ENCODE results near the gene MRPS18B. TPM values are rescaled to one million over a fixed set of nuclear protein-coding genes. Genes with fewer than 3 reads are reported as not detected.

The MRPS18B gene
- total and polyA plus RNA-seq, 2 of the 4 experiments (the other 2 are of a cell fraction), result 51.2 to 82.3 TPM

- Histone ChIP-seq H2AK9ac (replicated peaks; ENCODE audit: low read depth, low read length, poor library complexity) (no peak overlapping the region), H4K91ac (ENCODE audit: insufficient read depth, low read depth, low read length) (no peak overlapping the region), H2AK5ac (ENCODE audit: low read depth, low read length) (no peak overlapping the region), H3K27me3 (ENCODE audit: control insufficient read depth, insufficient read depth, low read length) (no peaks in the 10 kb centered on the region), H2BK15ac (ENCODE audit: low read depth, low read length) (no peak overlapping the region), H3K36me3 (ENCODE audit: control insufficient read depth, insufficient read depth, low read length) (peaks cover 47% of the 10 kb centered on the region), H3K9me3 (ENCODE audit: control insufficient read depth, insufficient read depth, low read length) (no peaks in the 10 kb centered on the region), H3K9me1 (ENCODE audit: insufficient read depth, low read length) (0 out of 2 replicates have a peak, but pooled peaks cover 5% of the 10 kb centered on the region), H2AFZ (replicated peaks; ENCODE audit: low read length, poor library complexity) (no peak overlapping the region), H2BK120ac (ENCODE audit: low read depth, low read length) (no peak overlapping the region), H3K79me1 (ENCODE audit: low read depth in 1 of 2, low read length in 2 of 2) (peaks cover 0 to 24% of the 10 kb centered on the region in 2 experiments; a peak in 2 of 4 replicates), H3K4me3 (ENCODE audit: insufficient read depth, low read depth, low read length) (no peak overlapping the region), H4K5ac (ENCODE audit: low read depth, low read length) (no peak overlapping the region), H3K18ac (ENCODE audit: low read depth, low read length) (no peak overlapping the region), H3K4ac (ENCODE audit: low read depth, low read length) (no peak overlapping the region), H3K14ac (replicated peaks; ENCODE audit: low read depth, low read length) (no peak overlapping the region), H3K4me2 (ENCODE audit: low read depth, low read length) (no peak overlapping the region), H4K8ac (ENCODE audit: low read depth in 2 of 2, low read length in 2 of 2) (no peak overlapping the region), H4K20me1 (ENCODE audit: insufficient read depth, low read length) (peaks cover 39% of the 10 kb centered on the region), H3K4me1 (ENCODE audit: control insufficient read depth, insufficient read depth, low read length) (no peaks in the 10 kb centered on the region), H3K27ac (ENCODE audit: insufficient read depth, low read length) (no peak overlapping the region), H3K56ac (ENCODE audit: extremely low read depth, insufficient read depth, low read length) (no peak overlapping the region), H3K9ac (ENCODE audit: low read depth, low read length) (no peak overlapping the region), H2BK20ac (ENCODE audit: low read depth, low read length) (no peak overlapping the region), H3K23ac (ENCODE audit: low read depth, low read length) (no peak overlapping the region), H2BK5ac (ENCODE audit: low read depth, low read length, poor library complexity, severe bottlenecking) (no peak overlapping the region)
- intact Hi-C loops (cut with micrococcal nuclease) (no loop called here), in situ Hi-C loops (cut with MboI; ENCODE audit: low sequenced_read_pairs) (no loop called here), dilution Hi-C loops (cut with HindIII; ENCODE audit: low sequenced_read_pairs, unreplicated experiment) (no loop called here)
- ATAC-seq (ENCODE audit: low read depth) (no peak), DNase-seq (no peak)
- ChIA-PET POLR2A (ENCODE audit: unreplicated experiment) (interaction anchor here (0.6 to 2.9 kb wide), 2 partner anchors 14 to 19 kb away, joined by 11 to 14 read pairs; no protein-coding TSS in a partner anchor), CTCF (no interaction called here)
- BruUV-seq (replicated peaks), result no TSS peak
- 100% methylated on average over 3 of the region's 12 CpGs; no CpG with 5 or more reads in 1 of the 2 experiments for WGBS, 2 experiments (ENCODE audit: extremely low coverage in 2 of 2, insufficient read length in 1 of 2)
- TF ChIP-seq USF2 (IDR thresholded peaks at IDR 0.05; ENCODE audit: low read depth, low read length), result no peak
- no peak for TF ChIP-seq BHLHE40 (IDR thresholded peaks at IDR 0.05; ENCODE audit: low read depth, low read length)
- no peak for TF ChIP-seq SMC3 (IDR thresholded peaks at IDR 0.05; ENCODE audit: low read depth, low read length)
- no peak for TF ChIP-seq MAFK (IDR thresholded peaks at IDR 0.05; ENCODE audit: low read depth, low read length)
- no peak for TF ChIP-seq FOS (IDR thresholded peaks at IDR 0.05; ENCODE audit: low read depth, low read length)
- TF ChIP-seq RFX5 (IDR thresholded peaks at IDR 0.05; ENCODE audit: low read depth, low read length), result no peak
- no peak for TF ChIP-seq CEBPB (IDR thresholded peaks at IDR 0.05; ENCODE audit: low read depth, low read length)
- TF ChIP-seq NFE2L2 (IDR thresholded peaks at IDR 0.05; ENCODE audit: low read depth, low read length), result no peak
- no peak for TF ChIP-seq ELK1 (IDR thresholded peaks at IDR 0.05; ENCODE audit: borderline replicate concordance, low read depth, low read length)
- no peak for TF ChIP-seq RCOR1 (IDR thresholded peaks at IDR 0.05; ENCODE audit: insufficient replicate concordance, low read length)
- no peak for TF ChIP-seq CTCF (conservative IDR thresholded peaks at IDR 0.05; ENCODE audit: low read depth, low read length)
- no peak for TF ChIP-seq CHD1 (IDR thresholded peaks at IDR 0.05; ENCODE audit: low read depth, low read length)
Measured at GRCh38 chr6:30598912-30599624, 18.6 kb upstream of the MRPS18B start.

All from IMR-90 (cell line).